HG03378 (cell line): ENCODE data around the gene MYLK2.
"Not testable (repeated sequence)": the region's sequence is repeated elsewhere in the genome, so short reads cannot be mapped to it uniquely, and the experiment has no call there.

Experiments used
- ATAC-seq: cut with Tn5 transposase; IDR thresholded peaks from one replicate; pipeline ENCODE4 v1.9.1; 2021; ENCODE audit warnings: mild to moderate bottlenecking, moderate library complexity; ENCODE audit not compliant: unreplicated experiment

MYLK2 gene

DNA sequence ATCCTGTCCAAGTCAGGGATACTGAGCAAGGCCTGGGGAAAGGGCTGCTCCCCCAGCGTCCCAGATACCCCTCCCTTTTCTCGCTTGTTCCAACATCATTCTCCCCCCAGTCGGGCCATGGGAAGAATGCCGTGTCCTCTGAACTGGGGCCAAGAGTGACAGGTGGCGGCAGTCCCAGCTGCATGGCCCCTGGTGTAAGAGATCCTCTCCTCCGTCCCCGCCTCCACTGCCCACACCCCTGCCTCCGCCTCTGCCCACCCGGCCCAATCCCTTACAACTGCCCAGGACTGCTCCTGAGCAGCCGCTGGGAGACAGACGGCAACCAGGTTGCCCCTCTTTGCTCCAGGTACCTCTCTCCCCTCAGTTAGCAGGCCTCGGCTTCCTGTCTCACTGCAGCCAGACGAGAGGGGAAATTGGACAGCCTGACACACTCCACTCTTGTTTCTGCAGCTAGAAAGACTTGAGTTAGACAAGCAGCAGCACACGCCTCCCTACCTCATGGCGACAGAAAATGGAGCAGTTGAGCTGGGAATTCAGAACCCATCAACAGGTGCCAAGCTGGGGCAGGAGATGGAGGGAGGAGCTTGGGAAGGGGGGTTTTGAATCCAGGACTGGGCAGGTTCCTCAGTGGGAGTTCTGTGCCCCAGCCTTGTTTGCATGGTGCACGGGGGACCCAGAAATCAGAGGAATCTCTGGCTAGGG lies at the start of gene MYLK2:
Gene MYLK2 (plus strand): TSS at position 274 of the 702 bp plus-strand sequence. CDS start 225 bp downstream, at position 499.
- no peak for ATAC-seq

DNA sequence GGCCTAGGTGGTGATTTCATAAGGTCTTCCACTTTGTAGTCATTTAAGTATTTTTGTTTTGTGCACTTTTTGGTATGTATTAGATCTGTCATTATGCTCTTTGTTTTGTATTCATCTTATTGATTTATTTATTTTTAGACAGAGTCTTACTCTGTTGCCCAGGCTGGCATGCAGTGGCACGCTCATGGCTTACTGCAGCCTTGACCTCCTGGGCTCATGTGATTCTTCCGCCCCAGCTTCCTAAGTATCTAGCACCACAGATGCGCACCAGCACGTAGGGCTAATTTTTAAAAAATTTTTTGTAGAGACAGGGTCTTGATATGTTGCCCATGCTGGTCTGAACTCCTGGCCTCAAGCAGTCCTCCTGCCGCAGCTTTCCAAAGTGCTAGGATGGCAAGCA lies 49.5 kb upstream of the MYLK2 start:
- no peak for ATAC-seq

DNA sequence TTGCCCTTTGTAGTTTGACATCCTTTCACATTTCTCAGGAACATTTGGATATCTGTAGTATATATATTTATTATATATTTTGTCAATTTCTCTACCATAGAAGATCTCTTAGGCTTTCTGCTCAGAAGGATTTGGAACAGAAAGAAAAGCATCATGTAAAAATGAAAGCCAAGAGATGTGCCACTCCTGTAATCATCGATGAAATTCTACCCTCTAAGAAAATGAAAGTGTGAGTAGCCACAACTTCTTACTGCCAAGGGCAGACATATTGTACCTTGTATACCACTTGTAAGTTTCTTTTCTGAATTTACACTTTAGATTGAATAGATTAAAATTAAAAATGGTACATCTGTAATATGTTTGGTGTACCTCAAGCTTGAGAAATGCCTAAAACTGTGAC lies 48.9 kb upstream of the MYLK2 start:
- ATAC-seq = no peak

DNA sequence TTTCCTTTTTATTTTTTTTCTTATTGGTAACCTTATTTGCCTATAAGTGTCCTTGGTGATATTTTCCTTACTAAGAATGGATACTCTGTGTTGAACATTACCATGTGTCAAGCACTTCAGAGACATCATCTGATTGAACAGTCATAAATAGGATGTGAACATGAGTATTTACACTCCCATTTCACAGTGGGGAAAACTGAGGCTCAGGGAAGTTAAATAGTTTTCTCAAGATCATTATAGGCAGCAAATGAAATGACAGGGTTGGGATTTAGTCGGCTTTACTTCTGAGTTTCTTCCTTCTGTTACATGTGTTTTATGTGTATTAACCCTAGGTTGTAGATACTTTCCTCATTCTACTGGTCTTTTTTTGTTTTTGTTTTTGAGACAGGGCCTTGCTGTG lies 44.7 kb upstream of the MYLK2 start:
- no peak for ATAC-seq

DNA sequence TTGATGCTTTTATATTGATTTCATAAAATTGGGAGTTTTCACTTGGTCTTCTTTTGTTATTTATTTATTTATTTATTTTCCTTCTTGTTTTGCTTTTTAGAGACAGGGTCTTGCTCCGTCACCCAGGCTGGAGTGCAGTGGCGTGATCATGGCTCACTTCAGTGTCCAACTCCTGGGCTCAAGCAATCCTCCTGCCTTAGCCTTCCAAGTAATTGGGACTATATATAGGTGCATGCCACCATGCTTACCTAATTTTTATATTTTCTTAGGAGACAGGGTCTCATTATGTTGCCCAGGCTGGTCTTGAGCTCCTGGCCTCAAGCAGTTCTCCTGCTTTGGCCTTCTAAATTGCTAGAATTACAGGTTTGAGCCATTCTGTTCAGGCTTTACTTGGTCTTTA lies 38.3 kb upstream of the MYLK2 start:
- no peak for ATAC-seq

DNA sequence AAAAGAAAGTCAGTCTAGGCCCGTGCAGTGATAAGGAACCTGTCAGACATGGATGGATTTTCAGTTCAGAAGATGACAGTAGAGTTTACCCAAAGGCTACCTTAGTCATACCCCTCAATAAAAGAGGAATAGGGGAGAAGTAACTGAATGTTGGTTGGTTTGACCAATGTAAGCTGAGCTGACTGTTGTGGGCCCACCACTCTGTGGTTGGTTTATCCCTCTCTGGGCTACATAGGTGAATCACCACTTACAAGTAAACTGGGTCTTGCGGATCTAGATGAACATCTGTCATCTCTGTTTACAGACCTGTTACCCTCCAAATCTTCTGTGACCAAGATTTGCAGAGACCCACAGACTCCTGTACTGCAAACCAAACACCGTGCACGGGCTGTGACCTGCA lies 37.2 kb upstream of the MYLK2 start:
- no peak for ATAC-seq

DNA sequence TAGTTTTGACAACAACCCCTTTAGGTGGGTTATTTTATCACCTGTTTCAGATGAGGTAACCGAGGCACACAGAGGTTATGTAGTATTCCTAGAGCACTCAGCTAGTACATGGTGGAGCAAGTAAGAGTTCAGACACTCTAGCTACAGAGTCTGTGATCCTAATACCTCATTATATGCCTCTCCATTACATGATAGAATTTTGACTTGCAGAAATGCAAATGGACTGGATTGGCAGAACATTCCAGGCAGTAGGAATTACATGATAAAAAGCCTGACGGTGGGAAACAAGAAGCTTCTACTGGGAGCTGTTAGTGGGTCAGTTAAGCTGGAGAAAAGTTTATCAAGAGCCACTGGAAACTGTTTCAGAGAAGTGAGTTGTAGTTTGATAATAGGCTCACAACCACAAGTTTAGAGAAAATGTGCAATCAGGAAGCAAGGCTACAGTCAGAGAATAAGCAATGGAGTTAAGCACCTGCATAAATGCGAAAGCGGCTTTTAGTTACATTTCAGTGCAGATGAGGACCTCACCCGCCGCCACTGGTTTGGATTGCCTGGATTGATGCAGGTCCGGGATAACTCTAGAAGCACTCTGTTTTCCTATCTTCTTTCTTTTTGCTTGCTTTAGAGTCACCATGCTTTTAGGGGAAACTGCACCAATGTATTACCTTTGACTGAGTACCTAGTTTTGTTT lies 34.7 kb upstream of the MYLK2 start:
- ATAC-seq = no peak

DNA sequence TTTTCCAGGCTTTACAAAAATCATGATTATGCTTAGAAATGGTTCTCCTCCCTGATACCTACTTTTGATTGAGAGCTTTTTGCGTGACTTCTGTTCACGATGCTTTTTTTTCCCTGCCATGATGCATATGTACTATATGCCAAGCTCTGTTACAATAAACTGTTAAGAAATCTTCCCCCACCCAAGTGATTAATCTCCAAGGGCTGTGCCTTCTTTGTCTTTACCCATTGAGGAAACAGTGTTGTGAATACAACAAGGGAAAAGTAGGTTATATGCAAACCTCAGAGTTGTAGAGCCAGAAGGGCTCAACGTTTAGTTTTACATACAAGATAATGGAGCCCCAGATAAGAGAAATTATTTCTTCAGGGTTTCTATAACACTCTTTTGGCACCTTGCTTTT lies 34.1 kb upstream of the MYLK2 start:
- ATAC-seq = no peak

DNA sequence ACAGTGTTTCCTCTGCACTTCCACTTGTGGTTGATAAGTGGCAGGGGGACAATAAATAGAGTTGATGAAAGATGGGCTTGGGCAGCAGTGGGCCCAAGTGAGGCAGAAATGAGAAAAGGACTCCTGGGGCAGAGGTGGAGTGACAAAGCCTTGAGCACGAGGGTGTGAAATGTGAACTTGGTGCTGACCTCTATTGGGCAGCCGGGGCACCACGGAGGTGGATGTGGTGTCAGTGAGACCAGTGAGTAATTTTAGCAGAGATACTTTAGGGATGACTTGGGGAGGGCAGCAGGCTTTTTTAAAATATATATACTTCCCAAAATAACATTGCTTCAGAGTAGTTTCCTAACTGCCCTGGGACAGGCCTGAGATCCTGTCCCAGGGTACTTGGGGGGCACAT lies 30.6 kb upstream of the MYLK2 start:
- no peak for ATAC-seq

DNA sequence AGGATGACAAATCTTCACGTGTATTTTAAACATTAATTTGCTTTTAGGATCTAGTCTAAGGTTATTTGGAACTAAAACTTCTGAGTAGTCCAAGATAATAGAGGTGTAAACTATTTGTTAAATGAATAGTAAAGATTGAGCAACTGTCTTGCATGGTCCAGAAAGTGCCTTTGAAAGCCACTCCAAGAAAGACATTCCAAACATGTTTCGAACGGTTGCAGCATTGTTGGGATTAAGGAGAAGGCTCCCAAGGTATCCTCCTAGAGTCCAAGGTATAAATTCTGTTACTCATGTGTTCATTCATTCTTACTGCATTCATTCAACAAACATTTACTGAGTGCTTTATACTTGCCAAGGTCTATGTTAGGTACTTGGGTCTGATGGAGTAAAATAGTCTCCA lies 28.8 kb upstream of the MYLK2 start:
- ATAC-seq = no peak

DNA sequence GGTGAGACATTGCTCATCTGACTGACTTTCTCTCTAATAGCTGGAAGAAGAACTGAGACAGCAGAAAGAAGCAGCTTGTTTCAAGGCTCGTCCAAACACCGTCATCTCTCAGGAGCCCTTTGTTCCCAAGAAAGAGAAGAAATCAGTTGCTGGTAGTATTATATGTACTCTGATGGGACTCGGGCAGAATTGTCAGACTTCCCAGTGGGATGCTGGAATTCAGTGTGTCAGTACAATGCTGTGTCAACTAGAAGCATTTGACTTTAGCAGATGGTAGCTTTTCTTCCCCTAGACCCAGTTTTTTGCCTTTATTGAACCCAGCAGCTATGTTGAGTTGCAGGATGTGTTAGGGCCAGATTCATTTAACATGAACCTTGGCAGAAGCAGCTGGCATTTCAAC lies 21.8 kb upstream of the MYLK2 start:
- ATAC-seq = no peak

DNA sequence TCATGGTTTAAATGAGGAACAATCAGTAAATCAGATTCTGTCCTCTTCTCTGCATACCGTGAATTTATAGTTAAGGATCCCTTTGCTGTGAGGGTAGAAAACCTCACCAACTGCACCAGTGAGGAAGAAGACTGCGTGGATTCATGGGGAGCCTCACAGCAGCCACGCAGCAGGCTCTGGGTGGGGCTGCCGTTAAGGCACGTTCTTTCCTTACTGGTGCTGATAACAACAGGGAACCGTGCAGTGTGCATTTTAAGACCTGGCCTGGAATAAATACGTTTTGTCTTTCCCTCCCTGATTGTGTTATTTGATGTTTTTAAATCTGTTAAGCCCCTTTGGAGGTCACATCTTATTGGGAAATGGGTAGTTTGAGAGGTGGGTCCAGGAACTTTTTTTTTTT lies 17.6 kb upstream of the MYLK2 start:
- no peak for ATAC-seq

DNA sequence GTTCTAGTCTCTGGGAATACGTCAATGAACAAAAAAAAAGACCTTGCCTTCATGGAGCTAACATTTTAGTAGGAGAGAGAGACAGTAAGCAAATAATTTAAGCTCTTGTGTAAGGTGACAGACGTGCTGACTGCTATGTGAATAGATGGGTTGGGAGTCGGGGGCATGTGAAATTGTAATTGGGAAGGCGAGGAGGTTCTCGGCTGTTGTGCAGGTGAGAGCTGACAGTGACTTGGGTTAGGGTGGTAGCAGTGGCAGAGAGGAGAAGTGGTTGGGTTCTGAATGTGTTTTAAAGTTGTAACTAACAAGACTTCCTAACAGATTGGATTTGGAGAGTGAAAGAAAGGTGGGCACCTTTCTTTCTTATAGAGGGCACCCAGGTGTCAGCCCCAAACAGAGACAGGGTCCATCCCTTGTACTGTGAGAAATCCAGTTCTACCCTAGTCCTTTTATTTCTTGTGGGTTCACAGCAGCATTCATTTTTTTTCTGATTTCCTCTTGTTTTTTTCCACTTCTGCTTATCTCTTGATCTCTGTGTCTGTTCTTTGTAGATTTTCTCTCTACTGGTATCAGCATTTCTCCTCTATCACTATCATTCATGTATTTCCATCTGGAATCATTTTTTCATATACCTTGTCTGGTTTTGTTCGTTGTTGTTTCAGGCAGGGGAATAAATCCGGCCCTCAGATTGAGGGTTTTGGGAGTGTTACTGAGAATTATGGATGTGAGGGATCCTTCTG lies 15.4 kb upstream of the MYLK2 start:
- no peak for ATAC-seq

DNA sequence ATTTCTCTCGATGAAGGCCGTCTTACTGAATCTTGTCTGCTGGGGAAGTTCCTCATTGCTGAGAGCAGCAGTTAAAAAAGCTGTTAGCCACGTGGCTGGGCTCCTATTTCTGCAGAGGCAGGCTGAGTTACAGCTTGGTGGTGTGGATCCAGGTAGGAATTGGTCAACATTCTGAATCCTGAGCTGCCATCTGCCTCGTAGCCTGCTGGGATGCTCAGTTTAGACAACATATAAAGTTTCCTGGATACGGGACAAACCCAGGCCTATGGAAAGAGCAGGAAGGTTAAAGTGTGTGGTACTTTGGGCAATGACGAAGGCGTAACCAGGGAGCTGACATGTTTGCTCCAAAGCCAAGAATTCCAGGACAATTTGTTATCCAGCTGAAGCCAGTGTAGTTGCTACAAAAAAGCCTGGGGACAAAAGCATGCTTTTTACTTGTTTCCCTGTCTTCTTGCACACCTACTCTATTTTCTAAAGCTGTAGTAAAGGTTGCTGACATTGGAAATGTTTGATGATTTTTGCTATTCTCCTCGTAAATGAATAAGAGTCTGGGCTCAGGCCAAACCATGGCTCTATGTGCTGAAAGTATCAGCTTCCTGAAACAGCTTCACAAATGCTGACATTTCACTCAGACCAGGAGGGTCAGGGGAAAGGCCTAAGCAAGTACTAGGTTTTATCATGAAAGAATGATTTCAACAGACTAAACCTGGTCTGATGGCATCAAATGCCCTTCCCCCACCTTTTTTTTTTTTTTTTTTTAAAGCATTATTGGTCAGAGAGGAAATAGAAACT lies 12.4 kb upstream of the MYLK2 start:
- no peak for ATAC-seq

DNA sequence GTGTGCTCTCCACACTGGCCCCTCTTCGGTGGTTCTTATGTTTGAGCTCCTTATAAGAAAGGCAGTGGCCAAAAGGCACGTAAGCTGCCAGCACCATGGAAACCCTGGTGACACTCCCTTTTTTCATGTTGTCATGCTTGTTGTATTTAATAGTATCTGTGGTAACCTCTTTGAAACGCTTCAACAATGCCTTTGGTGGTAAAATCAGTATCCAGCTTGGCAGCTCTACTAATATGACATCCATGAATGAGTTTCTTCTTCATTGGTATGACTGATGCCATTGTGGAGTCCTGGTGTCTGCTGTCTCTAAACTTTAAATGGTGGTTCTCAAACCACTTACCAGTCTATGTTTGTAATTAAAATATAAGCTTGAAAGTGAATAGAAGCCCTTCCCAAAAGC lies 10.7 kb upstream of the MYLK2 start:
- no peak for ATAC-seq

DNA sequence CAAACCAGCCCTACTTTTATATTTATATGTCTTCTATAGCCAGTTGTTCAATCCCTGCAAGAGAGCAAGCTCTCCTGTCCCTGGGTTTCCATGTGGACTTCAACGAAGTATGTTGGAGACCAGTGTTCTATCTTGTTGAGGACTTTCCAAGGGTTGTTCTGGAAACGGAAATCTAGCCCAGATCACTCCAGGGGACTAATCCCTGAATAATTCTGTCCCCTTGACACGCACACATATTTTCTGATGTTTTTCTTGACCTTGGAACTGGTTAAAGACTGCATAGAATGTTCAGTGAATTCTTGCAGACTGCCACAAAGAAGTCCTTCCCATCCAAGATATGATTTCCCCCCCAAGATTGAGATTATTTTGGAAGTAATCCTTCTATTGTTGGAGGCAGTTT lies 9.5 kb upstream of the MYLK2 start:
- no peak for ATAC-seq

DNA sequence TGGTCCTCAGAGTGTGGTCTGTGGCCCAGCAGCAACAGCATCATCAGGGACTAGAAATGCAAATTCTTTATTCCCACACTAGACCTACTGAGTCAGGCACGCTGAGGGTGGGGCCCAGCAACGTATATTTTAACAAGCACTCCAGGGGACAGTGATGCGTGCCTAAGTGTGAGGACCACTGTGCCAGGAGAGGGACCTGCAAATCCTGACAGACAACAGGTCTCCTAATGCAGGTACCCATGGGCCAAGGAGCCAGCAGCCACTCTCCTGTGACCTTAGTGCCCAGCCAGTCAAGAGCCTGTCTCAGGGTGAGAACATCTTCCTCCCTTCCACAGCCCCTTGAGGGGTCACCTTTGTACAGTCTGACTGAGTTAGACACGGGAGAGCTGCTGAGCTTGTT lies 8.0 kb upstream of the MYLK2 start:
- no peak for ATAC-seq

DNA sequence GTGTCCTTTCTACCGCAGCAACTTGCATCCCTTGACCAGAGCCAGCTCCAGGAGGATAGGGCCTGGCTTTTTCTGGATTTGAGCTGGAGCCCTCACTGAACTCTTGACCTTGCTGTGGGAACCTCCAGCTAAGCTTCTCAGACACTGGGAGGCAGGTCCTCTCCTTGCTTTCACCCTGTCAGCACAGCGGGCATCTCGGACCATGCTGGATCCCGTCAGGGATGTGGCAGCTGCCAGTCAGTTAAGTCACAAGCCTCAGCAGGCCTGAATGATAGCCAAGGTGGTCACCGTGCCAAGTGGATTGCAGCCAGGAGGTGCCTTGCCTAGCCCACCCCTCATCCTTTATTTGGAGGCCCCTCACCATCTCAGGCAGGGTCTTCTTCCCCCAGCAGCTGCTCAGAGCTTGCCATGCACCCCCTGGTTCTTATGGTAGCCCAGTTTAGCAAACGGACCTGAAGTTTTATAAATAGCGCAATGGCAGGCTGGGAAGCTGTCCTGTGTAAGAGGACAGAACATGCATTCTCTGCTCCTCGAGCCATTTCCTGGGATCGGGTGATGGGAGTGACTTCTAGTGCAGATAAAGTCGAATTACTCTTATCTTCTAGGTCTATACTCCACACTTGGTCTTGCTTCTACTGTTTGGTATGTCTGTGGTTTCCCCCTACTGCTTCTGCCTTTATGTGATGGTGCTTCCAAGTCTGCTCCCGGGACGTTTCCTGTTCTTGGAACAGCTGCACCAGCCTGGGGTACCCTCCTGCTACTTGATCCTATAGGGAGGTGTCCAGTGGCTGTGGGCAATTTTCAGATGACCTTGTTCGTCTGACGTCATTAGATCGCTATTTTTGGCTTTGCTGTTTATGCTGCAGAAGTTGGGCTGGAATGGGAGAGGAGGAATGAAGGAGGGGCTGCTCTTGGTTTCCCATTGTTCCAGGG lies 7.1 kb upstream of the MYLK2 start:
- ATAC-seq = no peak

DNA sequence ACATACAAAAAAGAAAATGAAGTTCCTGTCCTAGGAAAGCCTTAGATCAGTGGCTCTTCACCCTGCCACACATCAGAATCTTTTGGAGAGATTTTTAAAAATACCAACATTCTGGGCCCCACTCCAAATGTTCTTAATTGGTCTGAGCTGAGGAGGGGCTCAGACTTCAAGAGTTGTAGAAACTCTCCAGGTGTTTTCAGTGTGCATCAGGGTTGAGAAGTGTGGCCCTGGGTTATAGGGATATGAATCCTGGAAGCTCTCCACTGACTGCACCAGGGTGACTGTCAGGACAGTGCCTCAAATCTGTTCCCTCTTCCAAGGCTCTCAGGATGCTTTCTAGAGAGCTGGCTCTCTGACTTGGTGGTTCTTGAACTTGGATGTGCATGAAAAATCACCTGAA lies 5.5 kb upstream of the MYLK2 start:
- no peak for ATAC-seq

DNA sequence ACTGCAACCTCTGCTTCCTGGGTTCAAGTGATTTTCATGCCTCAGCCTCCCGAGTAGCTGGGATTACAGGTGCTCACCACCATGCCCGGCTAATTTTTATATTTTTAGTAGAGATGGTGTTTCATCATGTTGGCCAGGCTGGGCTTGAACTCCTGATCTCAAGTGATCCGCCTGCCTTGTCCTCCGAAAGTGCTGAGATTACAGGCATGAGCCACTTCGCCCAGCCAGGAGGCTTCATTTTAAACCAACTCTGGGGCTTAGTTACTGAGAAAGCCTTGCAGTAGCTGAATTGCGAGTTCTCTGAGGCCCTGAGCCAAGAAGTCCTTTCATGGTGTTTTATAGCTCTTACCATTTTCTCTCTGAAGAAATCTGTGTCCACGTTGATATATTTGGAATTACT lies 5.0 kb upstream of the MYLK2 start:
- ATAC-seq = not testable (repeated sequence)
